Heart left ventricle (tissue), 13 donors: ENCODE measurements around the gene PRKN.

Experiments used
- CTCF ChIP-seq, 12 donors: fragments of 200-600 bp; sonication (generic) in 4 of 12; IDR thresholded peaks; one replicate each; pipeline versions ENCODE4 v1.5.0 to v1.8.0; 2018 to 2022; ENCODE audit warnings: antibody characterized with exemption in 12 of 12, mild to moderate bottlenecking in 5 of 12
- POLR2A ChIP-seq, 2 donors: fragments of 450-650 bp; IDR thresholded peaks; one replicate each; pipeline ENCODE4 v1.6.1; 2017; ENCODE audit warnings: antibody characterized with exemption in 2 of 2, mild to moderate bottlenecking in 2 of 2, moderate library complexity in 2 of 2
- donor health status: ischemic (EF 13 %, LVEDD 7.1; RV severe dilation, severe dysfunction).
- donor health status: DM: no; HTN: yes; CAD: no.
- donor health status: DM: no; HTN: no; CAD: no.
- donor health status: ischemic (EF 25% LVEDD 6.9; RV normal size, moderate dysfunction).
- donor health status: ischemic (EF 25% LVEDD 5.7; RV mildly dilated, moderate dysfunction).
- donor health status: ischemic (EF 35%, LVEDD 5.7; RV mildly dilated, moderate dysfunction).
- donor health status: nonischemic (EF 11% LVEDD 7.7; RV severe dilation, severe dysfunction).
- donor health status: DM: yes; HTN: yes; CAD: no.
- donor health status: PGD.
- donor health status: ischemic (EF 29% LVEDD 5.4; RV normal size, mild dysfunction).
- donor health status: nonischemic (EF 23%, LVEDD 6.1; RV moderate dilation, normal function).

- no peak for TF ChIP-seq CTCF (IDR thresholded peaks at IDR 0.05)
- TF ChIP-seq POLR2A (IDR thresholded peaks at IDR 0.05) = no peak
Observed at GRCh38 chr6:161682982-161683381, 1044.6 kb downstream of the PRKN start.
